ENCODE results near the gene PDGFRB. TPM values are rescaled to one million over a fixed set of nuclear protein-coding genes. Genes with fewer than 3 reads are reported as not detected.

PDGFRB gene
- total RNA-seq, 1 donor from 2014 or later, result 201 TPM

DNA sequence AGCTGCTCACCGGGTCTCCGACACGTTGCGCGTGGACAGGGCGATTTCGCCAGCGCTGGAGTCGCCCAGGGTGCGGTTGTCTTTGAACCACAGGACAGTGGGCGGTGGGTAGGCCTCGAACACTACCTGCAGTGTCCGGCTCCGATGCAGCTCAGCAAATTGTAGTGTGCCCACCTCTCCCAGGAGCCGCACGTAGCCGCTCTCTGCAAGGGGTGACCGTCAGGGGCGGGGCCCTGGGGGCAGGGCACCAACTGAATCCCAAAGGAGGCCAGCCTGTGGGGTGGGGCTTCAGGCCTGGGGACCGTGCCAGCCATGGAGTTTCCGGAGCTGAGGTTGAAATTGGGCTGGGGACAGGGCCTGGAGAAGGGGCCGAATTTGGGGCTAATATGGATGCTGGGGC, 22.9 kb downstream of the PDGFRB start:
- no peak for DNase-seq (ENCODE audit: low spot score)

DNA sequence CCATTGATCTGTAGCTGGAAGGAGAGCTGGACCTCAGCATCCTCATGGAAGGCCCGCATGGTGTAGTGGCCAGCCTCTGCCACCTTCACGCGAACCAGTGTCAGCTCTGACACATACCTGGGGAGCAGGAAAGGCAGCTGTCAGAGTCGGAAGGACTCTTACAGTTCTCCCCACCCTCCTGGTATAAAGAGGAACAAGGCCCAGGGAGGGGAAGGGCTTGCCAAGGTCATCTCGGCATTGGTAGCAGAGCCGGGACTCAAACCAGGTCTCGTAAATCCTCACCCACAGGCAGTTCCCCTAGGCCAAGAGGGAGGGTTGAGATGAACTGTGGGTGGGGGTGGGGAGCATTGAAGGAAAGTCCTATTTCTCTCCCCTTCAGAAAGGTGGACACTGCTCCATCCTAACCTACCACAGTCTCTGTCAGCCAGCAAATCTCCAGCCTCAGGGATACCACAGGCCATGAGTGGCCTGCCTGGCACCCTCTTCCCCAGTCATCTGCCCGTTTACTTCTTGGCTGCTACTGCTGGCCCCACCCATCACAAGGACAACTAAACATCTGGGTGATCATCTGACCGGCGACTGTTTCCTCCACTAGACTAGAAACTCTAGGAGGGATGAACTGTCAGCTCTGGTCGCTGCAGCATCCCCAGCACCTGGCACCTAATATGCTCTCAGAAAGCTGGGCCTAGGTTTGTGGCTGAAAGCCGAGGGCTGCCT, 23.5 kb downstream of the PDGFRB start:
- DNase-seq (ENCODE audit: low spot score), result no peak

DNA sequence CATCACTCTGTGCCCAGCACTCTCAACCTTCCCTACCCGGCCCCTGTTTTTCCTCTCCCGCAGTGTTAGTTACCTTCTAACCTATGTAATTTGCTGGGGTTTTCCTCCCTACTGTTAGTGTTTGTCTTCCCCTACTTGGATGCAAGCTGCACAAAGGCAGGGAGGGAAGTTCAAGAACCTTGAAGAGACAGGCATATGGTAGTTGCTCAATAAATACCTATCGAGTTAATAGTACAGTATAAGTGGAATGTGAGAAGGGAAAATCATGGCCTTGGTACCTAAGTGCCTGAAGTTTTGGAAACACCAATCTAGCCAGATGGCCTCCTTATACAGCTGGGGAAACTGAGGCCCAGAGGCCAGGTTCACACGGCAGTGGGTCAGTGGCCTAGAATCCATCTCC, 24.2 kb downstream of the PDGFRB start:
- no peak for DNase-seq (ENCODE audit: low spot score)

DNA sequence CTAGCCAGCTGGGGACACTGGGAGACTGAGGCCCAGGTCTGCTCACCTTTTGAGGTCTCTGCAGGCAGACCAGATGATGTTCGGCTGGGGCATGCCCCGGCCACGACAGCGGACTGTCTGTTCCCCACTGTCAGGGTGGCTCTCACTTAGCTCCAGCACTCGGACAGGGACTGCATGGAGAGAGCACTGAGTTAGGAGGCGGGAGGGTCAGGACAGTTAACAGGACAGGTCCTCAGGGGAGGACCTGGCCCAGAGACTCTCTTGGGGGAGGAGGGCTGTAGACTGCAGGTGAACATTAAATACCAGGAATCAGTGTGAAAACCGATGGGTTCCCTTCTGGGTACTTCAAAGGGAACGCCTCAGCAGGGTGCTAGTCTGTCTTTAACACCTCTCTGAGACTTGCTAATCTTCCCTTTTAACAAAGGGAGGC, 25.1 kb downstream of the PDGFRB start:
- no peak for DNase-seq (ENCODE audit: low spot score)

DNA sequence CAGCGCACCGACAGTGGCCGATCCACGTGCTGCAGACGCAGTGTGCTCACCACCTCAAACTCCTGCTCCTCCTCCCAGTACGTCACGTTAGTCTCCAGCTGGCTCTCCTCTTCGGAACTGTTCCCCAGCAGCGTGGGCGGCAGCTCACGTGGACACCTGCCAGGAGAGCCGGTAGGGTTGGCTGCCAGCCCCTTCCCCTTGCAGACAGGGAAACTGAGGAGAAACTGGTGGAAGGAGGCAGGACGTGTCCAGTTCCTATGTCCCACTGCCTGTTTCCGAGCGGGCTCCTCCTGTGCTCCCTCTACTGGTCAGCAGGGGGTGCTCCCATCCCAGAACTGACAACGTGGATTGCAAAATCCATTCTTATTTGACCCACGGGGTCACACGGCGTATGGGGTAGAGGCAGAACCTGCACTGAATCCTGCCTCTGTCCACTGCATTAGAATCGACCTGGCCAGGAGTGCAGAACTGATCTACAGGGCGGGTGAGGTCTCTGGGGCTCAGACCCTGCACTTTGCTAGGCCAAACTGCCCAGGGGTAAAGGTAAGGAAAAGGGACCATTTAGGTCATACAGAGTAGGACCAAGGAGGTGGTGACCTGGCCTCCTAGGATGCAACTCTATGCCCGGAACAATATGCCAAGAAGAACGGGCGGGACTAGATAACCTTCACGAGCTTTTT, 25.7 kb downstream of the PDGFRB start:
- no peak for DNase-seq (ENCODE audit: low spot score)

DNA sequence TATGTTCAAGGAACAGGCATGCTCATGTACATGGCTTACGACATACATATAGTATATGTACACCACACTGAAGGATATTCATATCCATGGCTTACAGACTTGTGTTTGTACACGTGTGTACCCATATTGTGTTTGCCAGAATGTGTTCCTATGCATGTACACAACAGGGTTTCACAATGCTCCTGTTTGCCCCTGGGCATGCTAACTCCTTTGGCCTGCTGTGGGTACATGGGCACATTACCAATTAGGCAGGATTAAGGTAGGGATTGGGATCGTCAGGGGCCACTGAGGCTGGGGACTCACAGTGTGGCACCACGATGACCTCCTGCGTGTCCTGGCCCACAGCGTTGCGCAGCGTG, 26.2 kb downstream of the PDGFRB start:
- no peak for DNase-seq (ENCODE audit: low spot score)

DNA sequence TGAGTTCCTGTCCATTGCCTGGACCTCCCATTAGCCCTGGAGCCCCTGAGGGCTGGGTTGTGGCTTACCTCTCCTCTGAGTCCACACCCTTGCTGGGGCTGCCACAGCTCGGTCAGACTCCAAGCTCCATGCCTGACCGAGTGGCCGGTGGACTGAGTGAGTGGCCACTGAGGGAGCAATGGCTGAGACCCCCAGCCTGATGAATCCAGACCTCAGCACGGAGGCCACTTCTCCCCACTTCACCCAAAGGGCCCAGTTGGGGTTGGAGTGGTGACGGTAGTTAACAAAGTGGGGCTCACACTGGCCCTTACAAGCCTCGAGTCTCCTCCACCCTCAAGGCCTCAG, 28.8 kb downstream of the PDGFRB start:
- no peak for DNase-seq (ENCODE audit: low spot score)

DNA sequence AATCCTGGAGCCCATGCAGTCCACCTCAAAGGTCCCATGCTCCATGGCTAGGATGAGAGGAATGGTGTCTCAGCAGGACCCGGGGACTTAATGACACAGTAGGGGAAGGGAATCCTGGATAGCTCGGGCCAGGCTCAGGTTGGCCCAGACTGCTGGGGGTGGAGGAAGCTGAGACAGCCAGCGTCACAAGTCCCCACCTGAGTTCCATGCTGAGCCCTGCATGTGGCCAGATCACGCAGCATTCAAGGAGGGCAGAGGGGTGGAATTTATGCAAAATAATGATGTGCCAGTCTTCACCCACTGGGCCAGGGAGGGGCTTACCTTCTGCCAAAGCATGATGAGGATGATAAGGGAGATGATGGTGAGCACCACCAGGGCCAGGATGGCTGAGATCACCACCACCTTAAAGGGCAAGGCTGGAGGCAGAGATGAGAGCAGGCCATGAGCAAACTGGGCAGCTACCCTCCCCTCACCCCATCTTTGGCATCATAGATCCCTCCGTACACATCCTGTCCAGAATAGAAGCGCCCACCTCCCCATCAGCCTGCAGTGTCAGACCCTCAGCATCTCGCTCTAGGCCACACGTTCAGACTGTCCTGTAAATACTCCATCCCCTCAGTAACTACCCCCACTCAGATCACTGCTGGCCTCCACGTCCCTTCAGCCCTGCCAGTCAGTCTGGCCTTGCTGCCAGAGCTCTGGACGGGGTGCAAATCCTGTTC, 29.3 kb downstream of the PDGFRB start:
- DNase-seq (ENCODE audit: low spot score), result no peak

DNA sequence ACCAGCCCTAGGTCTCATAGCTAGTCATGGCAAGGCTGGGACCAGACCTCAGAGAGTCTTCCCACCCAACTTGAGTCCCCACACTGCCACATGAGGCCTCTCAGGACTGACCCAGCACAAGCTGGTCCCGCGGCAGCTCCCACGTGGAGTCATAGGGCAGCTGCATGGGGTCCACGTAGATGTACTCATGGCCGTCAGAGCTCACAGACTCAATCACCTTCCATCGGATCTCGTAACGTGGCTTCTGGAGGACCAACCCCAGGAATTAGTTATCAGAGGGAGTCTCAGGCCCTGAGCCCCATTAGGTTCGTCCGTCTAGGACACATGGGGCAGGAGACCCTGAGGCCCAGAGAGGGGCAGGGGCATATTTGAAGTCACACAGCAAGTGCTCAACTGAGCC, 30.3 kb downstream of the PDGFRB start:
- no peak for DNase-seq (ENCODE audit: low spot score)

DNA sequence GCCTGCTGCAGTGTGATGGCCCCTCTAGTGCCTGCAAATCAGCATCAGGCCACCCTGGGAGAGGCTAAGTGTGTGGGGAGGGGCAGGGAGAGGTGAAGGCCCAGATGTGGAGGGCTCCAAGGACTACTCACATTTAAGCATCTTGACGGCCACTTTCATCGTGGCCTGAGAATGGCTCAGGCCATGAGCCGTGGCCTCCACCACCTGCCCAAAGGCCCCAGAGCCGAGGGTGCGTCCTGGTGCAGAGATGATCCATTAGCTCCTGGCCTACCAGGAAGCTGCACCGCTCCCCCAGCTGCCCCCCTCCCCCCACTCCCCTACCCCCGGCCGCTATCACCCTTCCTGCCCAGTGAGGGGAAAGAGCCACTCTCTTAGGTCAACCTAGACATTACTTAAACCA, 31.0 kb downstream of the PDGFRB start:
- DNase-seq (ENCODE audit: low spot score), result no peak

DNA sequence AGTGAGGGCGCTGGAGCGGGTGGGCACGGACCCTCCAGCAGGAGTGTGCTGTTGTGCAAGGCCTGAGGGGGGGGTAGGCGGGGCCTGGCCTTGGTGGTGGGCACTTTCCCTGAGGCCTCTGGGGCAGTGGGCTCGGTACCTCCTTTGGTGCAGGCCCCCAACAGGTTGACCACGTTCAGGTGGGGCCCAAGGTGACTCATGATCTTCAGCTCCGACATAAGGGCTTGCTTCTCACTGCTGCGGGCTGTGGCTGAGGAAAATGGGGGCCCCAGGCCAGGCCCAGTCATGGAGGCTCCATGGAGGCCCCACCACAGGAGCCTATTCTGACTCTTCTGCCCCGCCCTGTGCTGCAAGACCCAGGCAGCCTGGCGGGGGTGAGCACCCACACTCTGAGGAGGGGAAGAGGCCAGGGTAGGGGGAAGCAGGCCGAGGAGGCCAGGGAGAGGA, 31.5 kb downstream of the PDGFRB start:
- no peak for DNase-seq (ENCODE audit: low spot score)

DNA sequence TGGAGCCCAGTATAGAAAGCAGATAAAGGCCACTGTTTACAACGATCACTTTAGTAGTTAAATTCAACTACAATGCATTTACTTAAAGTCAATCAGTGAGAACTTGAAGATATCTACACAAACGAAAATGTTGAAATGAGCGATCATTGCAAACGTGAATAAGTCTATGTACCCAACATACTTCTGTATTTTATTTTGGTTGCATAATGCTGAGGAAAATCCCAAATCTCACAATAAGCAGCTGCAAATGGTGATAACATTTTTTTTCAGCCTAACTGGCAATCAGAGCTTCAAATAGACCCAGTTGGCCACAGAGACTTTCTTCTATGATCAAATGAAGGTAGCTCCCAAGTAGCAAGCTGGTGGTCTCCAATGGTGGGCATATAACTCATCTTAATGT, 32.1 kb downstream of the PDGFRB start:
- DNase-seq (ENCODE audit: low spot score), result no peak

DNA sequence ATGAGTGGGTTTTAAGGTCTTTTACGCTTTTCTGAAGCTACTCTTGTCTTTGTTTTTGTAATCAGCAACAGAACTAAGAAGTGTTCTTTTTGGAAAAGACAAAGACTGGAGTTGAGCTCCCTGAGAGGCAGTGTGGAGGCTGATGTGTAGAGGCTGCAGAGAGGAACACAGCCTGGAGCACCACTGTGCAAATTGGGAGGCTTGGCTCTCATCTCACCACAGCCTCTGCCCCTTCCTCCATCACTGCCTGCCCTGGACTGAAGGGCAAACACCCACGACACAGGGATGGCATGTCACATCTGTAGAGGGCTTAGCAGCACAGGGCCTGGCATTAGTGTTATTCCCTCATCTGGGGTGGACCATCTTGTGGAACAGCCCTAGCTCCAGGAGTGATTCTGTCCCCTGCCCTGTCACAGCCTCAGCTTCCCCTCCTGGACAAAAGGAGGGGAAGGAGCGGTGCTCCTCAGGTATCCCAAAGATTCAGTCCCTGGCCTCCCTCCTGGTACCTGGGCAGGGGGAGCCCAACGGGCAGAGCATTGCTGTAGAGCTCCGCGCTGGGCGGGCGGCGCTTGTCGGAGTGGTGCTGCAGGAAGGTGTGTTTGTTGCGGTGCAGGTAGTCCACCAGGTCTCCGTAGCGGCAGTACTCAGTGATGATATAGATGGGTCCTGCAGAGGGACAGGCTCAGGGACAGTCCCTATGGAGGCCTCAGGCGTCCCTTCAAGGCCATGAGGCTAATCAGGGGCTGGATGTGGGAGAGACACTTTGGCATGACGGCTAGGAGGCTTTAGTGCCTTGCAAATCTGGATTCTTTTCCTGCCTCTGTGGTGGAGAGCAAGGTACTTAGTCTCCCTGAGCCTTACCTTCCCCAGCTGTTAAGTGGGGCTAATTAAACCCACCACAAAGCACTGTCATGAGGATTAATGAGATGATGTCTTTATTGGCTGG, 32.8 kb downstream of the PDGFRB start:
- DNase-seq (ENCODE audit: low spot score), result peak; percentile 73

DNA sequence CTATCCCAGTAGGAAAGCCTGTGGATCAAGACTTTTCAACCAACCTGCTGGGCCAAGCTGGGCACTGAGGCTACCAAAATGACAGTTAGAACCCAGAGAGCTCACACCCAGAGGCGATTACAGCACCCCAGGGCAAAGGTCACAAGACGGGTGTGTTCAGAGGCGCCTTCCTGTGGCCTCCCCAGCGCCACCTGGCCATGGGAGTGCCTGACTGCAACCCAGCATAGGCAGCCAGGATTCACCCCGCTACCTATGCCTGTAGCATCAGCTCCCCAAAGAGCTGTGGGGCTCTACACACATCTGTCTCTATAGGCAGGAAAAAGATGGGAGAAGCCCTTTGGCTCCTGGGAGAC, 33.5 kb downstream of the PDGFRB start:
- DNase-seq (ENCODE audit: low spot score), result peak; percentile 85

DNA sequence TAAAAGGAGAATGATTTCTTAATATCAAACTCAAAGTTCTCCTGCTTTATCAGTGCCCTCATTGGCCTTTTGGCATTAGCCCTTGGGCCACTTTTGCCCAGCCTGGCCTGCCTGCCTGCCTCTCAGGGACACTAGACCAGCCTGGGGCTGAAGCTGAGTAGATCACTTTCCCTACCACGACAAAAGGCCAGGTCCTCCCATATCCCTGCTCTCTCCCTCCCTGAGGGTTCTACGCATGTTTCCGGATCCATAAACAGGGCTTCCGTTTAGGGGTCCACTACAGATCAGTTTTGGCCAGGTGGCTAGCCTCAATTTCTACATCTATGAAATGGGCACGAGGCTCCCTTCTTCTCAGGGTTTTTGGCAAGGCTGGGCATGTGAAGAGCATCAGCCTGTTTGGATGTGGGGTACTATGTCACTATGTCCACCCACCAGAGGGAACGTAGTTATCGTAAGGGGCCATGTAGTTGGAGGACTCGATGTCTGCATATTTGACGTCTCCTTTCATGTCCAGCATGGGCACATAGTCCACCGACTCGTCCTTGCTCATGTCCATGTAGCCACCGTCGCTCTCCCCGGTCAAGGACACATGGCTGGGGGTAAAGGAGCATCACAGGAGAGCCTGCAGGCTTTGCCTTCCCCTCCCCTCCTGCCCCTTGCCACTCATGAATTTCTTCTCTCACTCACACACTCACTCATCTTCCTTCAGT, 34.0 kb downstream of the PDGFRB start:
- DNase-seq (ENCODE audit: low spot score), result peak; percentile 83

DNA sequence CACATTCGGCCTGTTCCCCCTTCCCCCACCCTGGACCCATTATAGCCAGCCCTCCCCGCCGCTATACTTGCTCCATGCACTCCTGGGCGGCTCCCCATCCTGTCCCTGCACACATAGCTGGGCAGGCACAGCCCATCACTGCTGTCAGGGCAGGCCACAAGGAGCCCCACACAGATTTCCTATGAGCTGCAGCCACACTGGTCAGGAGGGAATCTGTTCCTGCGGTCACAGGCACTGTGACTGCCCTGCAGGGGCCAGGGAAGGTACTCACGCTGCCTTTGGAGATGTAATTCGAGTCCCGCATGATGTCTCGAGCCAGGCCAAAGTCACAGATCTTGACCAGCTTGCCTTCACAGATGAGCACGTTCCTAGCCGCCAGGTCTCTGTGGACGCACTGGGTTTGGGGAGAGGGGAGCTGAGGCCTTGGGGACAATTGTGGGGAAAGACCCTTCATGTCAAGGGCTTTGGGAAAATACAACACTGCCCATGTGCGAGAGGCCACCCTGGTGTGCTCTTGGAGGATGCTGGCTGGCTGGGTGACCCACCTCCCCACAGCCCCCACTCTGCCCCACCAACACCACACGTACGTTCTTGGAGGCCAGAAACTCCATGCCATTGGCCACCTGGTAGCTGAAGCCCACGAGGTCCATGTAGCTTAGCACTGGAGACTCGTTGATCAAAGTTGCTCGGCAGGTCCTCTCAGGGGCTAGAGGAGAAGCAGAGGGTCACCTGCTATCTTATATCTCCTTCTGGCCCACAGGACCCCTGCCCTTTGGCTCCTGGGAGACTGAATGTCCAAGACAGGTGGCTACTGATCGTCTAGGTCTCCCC, 34.8 kb downstream of the PDGFRB start:
- peak; percentile 78 for DNase-seq (ENCODE audit: low spot score)

DNA sequence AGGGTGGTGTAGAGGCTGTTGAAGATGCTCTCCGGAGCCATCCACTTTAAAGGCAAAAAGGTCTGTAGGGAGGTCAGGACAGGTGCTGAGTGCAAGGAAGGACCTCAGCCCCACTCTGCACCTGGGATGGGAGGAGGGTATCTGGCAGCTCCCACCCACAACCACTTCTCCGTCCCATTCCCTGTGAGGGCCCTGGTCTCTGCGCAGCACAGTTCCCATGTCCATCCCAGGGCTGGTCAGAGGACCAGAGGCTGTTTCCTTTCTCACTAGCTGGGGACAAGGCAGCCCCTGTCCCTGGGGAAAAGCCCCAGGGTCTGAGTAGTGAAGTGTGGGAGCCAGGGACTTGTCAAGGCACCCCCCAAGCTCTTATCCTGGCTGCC, 35.6 kb downstream of the PDGFRB start:
- peak; percentile 73 for DNase-seq (ENCODE audit: low spot score)

DNA sequence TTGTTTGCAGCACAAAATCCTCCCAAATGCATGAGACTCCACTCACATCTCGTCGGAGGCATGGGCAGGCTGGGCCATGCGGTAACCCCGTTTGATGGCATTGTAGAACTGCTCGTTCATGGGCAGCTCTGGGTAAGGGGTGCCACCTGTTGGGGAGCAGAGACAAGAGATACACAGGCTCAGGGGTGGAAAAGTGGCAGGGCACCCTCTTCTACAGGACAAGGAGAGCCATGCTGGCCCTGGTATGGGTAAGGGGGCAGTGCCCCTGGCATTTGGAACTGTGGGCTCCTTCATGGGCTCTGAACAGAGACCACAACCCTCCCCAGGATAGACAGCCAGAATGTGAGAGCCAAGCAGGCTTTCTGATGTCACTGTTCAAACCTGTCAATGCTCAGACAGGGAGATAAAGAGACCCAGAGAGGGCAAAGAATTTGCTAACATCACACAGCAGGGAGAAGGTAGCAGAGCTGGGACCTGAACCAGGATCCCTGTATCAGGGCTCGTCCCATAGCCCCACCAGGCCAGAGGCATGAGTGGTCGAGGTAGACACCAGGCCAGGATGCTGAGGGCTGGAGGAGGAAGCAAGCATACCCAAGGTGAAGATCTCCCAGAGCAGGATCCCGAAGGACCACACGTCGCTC, 36.1 kb downstream of the PDGFRB start:
- peak; percentile 73 for DNase-seq (ENCODE audit: low spot score)

DNA sequence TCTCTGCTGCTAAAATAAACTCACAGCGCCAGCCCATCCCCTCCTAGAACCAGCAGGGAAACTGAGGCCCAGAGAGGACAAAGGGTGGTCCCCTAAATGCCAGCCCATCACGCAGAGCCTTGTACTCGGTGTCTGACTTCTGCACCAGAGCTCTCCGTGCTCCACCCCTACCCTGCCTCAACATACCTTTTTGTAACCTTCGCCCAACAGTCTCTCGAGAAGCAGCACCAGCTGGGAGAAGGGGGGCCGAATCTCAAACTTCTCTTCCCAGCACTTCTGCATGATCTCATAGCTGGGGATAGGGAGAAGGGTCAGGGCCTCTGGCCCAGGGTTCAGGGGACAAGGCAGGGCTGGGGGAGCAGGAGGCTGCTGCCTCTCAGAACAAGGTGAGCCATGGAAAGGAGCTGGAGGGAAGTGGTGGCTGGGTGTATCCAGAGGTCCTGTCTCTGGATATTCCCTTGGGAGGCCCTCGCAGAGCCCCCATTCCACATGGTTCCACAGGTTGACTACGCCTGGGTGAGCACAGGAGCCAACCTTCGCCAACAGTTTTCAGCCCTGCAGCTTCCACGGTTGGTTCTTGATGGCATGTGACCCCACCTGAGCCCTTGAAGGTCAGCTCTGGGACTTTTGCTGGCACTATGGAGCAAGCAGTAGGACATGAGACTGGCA, 37.0 kb downstream of the PDGFRB start:
- DNase-seq (ENCODE audit: low spot score), result peak; percentile 69

All from mesenteric fat pad (tissue), 1 donor.